NOMO-1 treated with DMSO at 0.1 percent for 48 hours (cell line): Measurements from ENCODE around the gene TIAM1.

Source experiments
- DNase-seq: peaks from one replicate; lab custom pipeline; 2025; ENCODE audit not compliant: unreplicated experiment; lab: John Stamatoyannopoulos, UW

The TIAM1 gene

DNA sequence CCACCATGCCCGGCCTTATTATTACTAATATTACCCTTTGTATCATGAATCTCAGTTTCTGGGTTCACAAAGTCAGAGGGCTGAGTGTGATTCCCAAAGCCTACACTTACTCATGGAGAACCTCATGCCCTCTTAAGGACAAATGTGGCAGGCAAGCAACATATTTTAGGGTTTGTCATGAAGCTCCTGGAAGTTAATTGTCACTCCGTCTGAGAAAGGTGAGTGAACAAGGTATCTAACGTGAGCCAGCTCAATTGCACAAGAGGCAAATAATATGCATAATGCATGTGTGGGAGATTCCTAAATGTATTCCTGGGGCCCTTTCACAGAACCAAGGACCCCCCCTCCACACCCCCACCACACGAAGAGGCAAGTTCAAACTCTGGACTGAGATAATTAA, 10.1 kb upstream of the TIAM1 start:
- no peak for DNase-seq

DNA sequence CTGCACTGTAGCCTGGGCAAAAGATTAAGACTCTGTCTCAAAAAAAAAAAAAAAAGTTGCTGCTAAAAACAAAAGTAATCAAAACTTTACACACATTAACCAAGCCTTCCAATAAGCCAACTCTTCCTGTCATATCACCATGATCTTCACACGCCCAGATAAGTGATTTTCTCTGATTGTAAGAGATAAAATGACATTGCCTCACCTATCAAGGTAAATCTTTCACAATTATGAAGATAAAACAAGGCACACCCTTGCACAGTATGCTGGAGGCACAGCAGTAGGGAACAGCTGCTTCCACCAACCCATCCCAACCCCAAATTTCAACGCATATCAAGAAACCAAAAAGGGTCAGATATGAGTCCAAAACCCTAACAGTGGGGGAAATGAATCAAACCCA, 8.8 kb upstream of the TIAM1 start:
- no peak for DNase-seq

DNA sequence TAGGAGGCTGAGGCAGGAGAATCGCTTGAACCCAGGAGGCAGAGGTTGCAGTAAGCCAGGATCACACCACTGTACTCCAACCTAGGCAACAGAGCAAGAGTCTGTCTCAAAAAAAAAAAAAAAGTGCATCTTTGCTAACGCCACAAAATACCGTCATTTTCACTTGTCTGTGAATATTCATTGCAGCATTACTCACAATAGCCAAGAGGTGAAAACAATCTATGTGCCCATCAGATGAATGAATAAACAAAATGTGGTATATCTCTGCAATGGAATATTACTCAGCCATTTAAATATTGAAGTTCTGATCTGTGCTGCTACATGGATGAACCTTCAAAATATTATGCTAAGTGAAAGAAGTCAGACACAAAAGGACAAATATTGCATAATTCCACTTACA, 7.9 kb upstream of the TIAM1 start:
- no peak for DNase-seq

DNA sequence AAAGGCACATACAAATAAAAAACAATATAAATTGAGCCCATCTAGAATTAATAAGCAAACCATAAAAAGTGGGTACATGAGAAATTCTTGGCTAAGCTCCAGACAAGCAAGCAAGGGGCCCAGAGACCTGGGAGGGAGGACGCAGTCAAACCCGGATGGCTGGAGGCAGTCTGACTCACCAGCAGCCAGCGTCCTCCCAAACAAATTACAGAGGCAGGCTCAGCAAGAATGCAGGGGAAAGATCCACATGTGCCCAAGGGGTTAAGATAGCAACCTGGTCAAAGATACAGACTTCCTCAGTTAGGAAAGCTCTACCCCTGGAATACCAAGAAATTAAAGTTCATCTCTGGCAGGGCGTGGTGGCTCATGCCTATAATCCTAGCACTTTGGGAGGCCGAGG, 7.4 kb upstream of the TIAM1 start:
- DNase-seq = no peak

DNA sequence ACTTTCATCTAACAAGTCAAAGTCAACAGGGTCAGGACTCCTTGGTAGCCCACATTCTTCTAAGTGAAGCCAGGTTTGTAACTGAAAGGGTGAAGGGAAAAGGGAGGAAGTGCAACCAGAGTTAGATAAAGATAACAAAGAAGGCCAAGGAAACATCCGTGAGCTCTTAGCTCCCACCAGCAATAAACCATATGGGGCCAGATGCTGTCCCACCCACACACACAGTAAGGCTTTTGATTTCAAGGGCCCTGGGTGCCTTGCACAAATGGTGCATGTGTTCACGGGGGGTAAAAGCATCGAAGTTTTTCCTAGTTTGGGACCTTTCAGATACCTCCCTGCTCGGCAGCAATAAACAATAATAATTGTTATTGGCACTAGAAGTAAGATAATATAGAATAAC, 5.1 kb upstream of the TIAM1 start:
- no peak for DNase-seq

DNA sequence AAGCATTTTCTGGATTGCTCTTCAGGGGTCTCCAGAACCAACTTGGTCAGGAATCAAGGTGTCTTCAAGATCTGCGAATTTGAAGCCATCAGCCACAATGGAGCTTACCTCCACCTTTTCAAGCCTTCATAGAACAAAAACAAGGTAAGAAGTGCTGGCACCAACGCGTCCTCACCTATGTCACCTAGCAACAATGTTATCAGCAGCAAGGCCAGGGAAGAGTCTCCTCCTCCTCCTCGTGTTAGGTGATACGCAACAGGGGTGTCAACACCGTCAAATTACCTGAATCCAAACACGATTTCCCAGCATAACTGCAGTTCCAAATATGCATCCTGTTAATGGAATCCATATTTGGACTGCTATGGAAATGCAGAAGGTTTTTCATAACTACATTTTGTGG, 4.1 kb upstream of the TIAM1 start:
- DNase-seq = no peak

DNA sequence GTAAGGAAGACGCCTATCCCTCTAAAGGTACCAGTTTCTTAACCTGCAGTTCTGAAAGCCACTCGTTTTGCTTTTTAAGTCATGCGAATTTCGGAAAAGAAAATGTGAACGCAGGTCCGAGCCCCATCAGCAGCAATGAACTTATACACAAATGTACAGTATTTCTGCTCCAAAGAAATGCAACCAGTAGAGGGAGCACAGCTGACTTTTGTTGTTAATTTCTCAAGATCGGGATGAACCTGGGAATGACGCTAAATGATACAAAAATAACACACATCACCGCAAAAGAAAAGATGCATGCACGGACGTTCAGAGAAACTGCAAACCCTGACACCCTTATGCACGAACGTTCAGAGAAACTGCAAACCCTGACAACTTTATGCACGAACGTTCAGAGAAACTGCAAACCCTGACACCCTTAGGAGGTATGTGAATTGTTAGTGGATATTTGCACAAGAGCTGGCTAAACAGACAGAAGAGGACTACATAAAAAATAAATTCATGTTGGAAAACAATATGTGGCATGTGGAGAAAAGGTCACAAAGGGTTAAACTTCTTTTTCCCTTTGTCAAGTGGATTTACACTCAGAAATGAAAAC, 3.5 kb upstream of the TIAM1 start:
- DNase-seq = no peak

DNA sequence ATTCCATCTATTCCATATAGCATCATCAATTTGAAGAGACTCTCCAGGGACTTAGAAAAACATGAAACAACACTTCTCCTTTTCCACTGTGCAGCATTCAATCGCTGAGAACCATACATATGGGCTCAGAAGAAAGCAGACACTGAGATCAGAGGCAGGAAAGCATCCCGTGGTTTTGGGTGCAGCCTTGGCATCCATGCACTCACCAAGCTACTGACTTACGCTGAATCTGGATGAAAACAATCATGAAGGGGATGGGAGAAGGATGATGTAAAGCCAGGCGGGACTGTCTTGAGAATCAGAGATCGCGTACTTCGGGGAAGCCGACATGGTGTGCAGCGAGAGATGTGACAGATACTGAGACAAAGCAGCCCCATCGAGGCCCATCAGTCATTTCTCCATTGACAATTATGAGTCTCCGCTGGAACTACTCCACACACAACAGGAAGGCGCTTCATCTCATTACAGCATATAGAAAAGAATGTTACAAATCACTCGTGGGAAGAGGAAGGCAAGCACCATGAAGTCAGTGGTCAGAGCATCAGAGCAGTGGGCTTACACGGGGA, 2.3 kb upstream of the TIAM1 start:
- no peak for DNase-seq

DNA sequence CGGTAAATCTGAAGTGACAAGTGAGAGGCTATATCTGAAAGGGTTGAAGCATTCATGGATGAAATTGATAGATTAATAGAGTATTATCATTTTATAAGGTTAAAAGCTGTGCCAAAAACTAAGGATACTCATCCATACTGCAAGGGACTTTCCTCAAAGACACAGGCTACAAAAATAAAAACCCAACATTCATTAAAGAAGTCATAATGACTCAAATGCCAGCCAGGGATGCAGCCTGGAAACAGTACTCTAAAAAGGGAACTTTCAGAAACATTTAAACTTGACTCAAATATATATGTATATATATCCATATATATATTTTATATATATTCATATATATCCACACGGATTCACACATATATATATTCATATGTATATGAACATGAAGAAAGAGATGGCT, 1.1 kb upstream of the TIAM1 start:
- no peak for DNase-seq

DNA sequence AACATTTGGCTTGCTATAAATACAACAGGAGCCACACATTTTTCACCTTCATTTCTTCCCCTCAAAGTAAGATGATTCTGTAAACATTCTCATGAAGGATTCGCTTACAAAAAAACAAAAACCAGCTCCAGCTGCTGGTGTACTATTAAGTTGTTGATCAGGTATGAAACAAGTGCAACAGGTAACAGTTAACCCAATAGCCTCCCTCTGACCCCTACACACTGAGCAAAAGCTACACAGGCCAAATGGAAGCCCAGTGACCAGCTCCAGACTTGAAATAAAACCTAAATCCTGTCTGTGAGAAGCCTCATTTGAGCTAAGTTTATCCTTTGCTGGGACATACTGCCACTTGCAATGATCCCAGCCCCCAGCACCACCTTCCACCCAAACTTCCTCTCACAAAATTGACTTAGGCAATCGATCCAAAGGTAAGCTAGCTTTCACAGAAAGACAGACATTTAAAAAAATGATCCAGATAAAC, 991 bp downstream of the TIAM1 start:
- DNase-seq = no peak

DNA sequence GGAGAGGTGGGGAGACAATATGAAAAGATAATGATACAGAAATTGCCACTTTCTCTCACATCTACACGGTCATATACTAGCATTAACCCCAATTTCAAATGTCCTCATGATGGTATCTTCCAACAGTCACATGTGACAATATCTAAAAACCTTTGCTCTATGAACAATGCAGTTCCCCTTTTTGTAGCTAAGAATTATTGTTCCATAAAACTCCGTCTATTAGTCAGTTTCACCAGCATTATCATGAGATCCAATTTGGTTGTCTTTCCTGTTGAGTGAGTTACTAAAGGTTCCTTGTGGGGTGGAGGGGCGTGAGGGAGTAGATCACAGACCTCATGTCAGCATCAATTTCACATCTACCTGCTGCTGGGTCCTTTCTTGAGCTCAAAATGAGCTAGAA, 1.7 kb downstream of the TIAM1 start:
- peak; percentile 73 for DNase-seq

DNA sequence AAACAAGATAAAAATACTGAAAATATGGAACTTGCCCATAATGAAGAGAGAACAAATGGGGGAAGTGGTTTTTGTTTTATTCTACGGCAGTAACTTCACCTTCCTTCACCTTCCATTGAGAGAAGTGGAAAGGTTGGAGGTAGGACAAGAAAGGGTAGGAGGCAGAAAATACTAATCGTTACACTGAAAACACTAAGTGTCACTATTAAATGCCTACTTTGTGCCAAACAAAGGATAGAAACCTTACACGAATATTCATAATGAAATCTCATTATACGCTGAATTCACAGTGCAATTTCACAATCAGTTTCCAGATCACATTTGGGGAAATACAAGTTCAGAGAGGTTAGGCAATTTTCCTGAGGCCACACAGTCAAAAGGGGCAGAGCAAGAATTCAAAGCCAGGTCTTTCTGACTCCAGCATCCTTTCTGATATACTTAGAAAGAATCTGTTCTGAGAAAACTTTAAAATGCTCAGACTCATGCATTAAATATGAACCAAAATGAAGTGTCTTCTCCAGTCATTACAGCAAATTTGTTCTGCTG, 3.0 kb downstream of the TIAM1 start:
- no peak for DNase-seq

DNA sequence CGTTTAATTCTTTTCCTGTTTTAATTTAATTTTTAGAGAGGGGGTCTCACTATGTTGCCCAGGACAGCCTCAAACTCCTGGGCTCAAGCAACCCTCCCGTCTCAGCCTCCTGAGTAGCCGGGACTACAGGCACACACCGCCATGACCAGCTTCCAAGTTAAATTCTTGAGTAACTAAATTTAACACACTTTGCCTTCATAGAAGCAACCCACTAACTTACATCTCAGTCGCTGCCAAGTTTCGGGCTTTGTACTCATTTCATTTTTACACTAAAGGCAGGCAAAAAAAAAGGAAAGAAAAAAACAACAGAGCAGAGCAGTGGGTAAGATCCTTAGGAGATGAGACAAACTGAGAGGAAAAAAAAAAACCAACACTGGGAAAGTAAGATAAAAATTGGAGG, 3.5 kb downstream of the TIAM1 start:
- DNase-seq = no peak

DNA sequence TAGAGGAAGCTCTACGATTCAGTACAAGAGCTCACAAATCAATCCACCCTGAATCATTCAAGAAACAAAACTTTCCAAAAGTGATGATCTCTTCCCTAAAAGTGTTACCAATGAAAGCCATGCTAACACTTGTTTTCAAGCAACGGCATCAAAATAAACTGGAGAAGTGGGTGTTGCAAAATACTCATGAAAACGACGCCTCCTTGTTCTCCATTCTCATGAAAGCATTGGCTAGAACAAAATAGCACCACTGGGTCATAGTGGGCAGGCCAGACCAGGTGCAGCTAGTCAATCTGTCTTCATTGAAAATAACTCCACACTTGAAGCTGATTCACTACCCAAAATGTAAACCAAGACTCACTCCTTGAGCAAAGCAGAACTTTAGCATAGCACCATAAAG, 4.3 kb downstream of the TIAM1 start:
- DNase-seq = peak; percentile 47

DNA sequence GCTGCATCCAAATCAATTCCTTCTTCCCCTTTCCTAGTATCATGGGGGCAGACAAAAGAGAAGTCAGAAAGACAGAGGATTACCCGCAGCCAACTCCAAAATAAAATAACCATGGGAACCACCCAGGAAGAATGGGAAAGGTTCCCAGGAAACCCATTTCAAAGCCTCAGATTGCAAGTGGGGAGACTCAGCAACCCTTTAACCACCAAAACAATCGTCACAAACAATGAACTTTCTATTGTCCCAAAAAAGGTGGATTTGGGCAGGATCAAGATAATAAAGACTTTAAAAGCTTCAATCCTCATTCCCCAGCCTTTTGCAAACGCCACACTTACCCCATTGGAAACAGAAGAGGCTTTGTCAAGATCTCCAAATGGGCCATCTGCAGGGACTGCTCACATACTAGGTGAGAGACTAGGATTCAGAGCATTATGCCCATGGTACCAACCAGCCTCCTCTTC, 5.1 kb downstream of the TIAM1 start:
- no peak for DNase-seq

DNA sequence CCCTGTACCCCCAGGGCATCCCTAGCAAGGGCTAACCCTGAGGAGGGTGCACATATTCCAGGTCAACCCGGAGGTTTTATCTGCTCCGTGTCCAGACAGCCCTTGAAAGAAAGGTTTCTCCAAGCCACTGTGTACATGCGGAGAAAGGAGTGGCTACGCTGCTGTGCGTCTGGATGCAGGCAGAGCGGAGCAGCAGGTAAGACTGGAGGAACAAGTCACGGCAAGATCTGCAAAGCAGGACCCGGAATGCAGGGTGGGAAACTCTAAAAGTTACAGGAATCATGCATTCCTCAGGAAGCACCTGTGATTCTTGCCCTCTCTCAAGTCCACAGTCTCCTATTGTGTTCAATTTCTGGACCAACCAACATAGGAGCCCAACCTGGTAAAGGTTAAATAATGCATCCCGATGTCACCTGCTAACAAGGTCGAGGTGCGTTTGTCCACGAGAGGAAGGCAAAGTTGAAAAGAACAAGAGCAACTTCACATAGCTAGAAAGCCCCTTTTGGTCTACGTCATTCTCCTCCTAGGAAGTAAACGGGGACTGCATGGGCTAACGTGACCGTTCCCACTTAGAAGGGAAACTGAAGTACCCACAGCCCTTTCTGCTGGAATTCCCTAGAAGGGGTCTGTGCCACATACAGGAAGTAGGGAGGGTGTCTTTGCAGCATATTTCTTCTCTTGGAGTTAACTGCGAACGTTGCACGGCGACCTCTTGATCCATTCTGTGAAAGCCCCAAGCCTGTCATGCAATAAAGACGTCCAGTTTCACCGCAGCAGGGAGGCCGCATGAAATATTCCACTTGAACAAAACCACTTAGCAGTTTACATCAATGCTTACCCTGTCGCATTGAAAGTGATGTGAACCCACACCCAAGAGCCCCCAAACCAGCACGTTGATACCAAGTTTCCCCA, 5.8 kb downstream of the TIAM1 start:
- DNase-seq = no peak

DNA sequence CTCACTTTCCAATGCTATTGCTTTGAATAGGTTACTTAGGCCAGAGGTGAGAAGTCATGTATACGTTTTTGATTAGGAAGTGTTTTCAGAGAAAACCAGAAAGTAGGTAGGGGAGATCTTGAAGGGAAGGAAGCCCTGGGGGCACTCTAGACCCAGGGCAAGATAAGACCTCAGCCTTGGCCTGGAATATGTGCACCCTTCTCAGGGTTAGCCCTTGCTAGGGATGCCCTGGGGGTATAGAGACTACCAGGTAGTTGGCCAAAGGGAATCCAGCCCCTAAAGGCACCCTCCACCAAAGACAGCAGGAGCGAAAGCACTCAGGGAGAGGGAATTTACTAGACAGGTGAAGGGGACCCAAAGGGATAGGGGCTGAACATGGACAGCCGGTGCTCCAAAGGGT, 7.0 kb downstream of the TIAM1 start:
- no peak for DNase-seq

DNA sequence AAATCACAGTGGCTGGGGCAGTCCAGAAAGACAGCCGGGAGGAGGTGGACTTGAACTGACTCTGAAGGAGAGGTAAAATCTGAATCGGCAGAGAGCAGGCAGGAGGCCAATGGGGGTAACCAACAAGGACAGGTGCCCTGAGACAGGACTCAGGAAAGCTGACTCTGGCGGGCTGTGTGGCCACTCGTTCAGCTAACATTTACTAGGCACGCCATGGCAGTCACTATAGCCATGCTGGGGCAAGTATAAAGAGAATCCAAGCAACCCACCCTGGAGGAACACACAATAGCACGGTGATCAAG, 7.4 kb downstream of the TIAM1 start:
- DNase-seq = no peak

DNA sequence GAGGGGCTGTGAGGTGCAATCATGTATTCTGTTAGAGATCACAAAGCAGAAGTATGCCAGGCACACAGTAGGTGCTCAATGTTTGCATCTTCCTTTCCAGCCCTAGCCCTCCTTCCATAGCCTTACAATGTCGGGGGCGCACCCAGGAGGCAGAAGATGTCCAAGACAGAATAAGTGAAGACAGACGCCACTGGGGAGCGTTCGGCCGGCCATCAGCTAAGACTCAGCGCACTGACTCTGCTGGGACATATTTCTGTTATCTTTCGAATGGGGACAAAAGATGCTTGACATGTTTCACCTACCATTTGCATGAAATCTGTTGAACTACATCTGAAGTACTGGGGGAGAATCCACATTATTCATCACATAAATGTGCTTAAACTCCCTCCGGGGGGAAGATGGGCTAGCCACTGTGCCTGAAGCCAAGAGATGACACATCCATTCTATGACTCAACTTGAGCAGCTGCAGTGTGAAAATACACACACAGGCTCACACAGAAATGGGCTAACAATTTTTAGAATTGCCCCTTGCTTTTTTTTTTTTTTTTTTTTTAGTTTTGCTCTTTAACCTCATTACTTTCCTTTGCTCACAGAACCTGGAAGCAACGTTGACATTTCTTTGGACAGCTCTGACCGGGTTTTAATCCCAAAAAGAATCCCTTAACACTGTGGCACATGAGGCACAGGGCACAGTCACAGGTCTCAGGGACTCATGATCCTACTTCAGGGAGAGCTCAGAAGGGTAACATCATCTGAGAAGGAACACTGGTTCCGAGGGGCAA, 7.9 kb downstream of the TIAM1 start:
- DNase-seq = no peak

DNA sequence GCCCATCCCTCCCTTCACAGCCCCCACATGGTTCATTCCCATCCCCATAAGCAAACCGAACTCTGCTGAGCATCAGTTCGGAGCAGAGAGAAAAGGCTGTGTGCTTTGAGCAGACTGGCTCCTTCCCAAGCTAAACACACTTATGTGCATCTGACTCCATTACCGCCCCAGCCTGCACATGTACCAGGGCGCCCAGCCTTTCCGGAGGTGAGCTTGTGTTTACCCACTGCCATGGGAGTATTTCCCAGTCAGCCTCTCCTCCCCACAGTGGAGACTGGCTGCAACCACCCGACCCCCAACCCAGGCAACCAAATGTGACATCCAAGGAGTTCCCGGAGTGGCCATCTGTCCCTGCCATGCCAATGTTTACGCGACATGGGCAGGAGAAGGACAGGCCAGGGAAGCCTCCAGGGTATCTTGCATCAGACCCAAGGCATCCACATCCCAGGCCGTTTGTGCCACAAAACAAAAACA, 9.4 kb downstream of the TIAM1 start:
- no peak for DNase-seq

DNA sequence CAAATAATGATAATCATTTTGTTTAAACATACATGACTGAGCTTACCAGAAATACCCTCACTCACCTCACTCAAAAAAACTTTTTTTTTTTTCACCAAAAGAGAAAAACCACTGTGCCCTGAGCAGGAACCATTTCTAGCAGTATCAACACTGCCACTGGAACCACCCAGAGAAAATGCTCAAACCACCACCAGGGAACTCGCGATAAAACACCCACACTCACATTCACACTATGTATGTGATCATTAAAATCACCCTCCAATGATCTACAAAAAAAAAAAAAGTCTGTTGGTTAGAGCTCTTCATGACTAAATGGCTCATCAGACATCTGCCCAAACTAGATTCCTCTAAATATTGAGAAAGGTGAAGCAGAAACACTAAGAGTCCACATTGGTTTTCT, 11.5 kb downstream of the TIAM1 start:
- no peak for DNase-seq
